Activated CD8-positive, alpha-beta memory T cell treated with anti-CD3 and anti-CD28 coated beads, Interleukin-2, amount 50 U/mL, for 4 hours (primary cell): ENCODE results near the gene MTCL1.

ENCODE experiments used
- DNase-seq: peaks from one replicate; pipeline ENCODE4 v3.0.0-alpha.2; 2020

Gene MTCL1

GRCh38 chr18:8795586-8796325 lies 90.4 kb downstream of the MTCL1 start:
- no peak for DNase-seq

- DNase-seq, result no peak
Measured at GRCh38 chr18:8797206-8797605, 91.8 kb downstream of the MTCL1 start.

- DNase-seq, result no peak
Measured at GRCh38 chr18:8799001-8799400, 93.6 kb downstream of the MTCL1 start.

- no peak for DNase-seq
Measured at GRCh38 chr18:8799596-8800441, 94.5 kb downstream of the MTCL1 start.

GRCh38 chr18:8800445-8800844 lies 95.1 kb downstream of the MTCL1 start:
- no peak for DNase-seq

GRCh38 chr18:8800876-8801262 lies 95.5 kb downstream of the MTCL1 start:
- no peak for DNase-seq

- no peak for DNase-seq
Measured at GRCh38 chr18:8801263-8801901, 96.0 kb downstream of the MTCL1 start.

- no peak for DNase-seq
Measured at GRCh38 chr18:8802017-8802672, 96.8 kb downstream of the MTCL1 start.

GRCh38 chr18:8803063-8803795 lies 97.9 kb downstream of the MTCL1 start:
- DNase-seq, result no peak

- DNase-seq, result no peak
Measured at GRCh38 chr18:8803957-8804356, 98.6 kb downstream of the MTCL1 start.

GRCh38 chr18:8805552-8805951 lies 100.2 kb downstream of the MTCL1 start:
- no peak for DNase-seq

GRCh38 chr18:8806100-8806797 lies 100.9 kb downstream of the MTCL1 start:
- no peak for DNase-seq

GRCh38 chr18:8806798-8807487 lies 101.6 kb downstream of the MTCL1 start:
- DNase-seq, result no peak

- DNase-seq, result no peak
Measured at GRCh38 chr18:8807488-8807805, 102.1 kb downstream of the MTCL1 start.

- no peak for DNase-seq
Measured at GRCh38 chr18:8808001-8808400, 102.6 kb downstream of the MTCL1 start.

GRCh38 chr18:8809514-8809913 lies 104.2 kb downstream of the MTCL1 start:
- DNase-seq, result no peak

GRCh38 chr18:8810157-8810556 lies 104.8 kb downstream of the MTCL1 start:
- no peak for DNase-seq

GRCh38 chr18:8811115-8811514 lies 105.8 kb downstream of the MTCL1 start:
- DNase-seq, result no peak

- DNase-seq, result no peak
Measured at GRCh38 chr18:8812631-8813030, 107.3 kb downstream of the MTCL1 start.

- DNase-seq, result no peak
Measured at GRCh38 chr18:8813611-8814010, 108.3 kb downstream of the MTCL1 start.

- no peak for DNase-seq
Measured at GRCh38 chr18:8814206-8814605, 108.8 kb downstream of the MTCL1 start.
